ENCODE results near the gene HOXC12. TPM values are rescaled to one million over a fixed set of nuclear protein-coding genes. Genes with fewer than 3 reads are reported as not detected.

Gene HOXC12
- polyA plus RNA-seq, 1 experiment: 0.06 TPM

DNA sequence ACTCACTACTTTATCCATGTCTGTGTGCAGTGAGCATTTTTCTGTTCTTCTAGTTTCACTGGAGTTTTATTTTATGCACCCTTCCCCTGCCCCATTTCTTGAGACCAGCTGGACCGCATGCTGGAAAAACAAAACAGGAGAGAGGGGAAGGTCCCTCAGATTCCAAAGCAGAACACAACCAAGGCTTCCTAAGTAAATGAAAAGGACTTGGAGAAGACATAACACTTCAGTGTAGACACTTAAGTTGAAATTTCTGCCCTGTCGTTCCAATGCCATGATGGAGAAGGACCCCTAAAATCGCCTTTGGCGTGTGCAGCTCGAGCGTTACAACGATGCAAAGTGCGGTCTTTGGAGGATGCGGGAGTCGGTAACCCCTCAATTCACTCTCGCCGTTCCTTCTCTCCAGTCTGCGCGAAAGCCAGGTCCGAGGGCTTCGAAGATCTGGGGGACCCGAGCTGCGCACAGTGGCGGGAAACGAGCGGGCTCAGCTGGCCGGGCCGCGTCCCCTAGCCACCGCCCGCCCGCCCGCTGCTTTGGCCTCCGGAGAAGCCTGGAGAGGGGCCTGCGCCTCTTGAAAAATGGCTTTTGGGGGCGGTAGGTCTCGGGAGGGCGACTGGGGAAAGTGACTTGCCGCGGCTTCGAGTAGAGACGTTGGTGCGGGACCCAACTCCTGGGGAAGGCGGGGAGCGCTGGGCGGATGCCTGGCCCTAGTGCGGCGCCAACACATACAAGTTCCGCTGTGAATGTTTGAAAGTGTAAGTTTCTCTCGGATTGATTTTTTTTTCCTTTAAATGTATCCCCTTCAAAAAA, 27.3 kb upstream of the HOXC12 start:
- CTCF ChIA-PET: interaction anchor here (0.8 to 2.3 kb wide), 3 partner anchors 11 to 143 kb away, joined by 3 to 7 read pairs (median 7); partner anchors contain the start of gene HOXC13
- Histone ChIP-seq H3K4me3 (ENCODE audit: low read depth, low read length) (no peak overlapping the region), H3K36me3 (ENCODE audit: control insufficient read depth, insufficient read depth, low read length) (no peaks in the 10 kb centered on the region), H3K27me3 (ENCODE audit: control insufficient read depth, insufficient read depth, low read length) (peaks cover 66% of the 10 kb centered on the region)
- TF ChIP-seq, protein P1, sequence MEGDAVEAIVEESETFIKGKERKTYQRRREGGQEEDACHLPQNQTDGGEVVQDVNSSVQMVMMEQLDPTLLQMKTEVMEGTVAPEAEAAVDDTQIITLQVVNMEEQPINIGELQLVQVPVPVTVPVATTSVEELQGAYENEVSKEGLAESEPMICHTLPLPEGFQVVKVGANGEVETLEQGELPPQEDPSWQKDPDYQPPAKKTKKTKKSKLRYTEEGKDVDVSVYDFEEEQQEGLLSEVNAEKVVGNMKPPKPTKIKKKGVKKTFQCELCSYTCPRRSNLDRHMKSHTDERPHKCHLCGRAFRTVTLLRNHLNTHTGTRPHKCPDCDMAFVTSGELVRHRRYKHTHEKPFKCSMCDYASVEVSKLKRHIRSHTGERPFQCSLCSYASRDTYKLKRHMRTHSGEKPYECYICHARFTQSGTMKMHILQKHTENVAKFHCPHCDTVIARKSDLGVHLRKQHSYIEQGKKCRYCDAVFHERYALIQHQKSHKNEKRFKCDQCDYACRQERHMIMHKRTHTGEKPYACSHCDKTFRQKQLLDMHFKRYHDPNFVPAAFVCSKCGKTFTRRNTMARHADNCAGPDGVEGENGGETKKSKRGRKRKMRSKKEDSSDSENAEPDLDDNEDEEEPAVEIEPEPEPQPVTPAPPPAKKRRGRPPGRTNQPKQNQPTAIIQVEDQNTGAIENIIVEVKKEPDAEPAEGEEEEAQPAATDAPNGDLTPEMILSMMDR (IDR thresholded peaks at IDR 0.05; ENCODE audit: insufficient read depth, low read depth, low read length): no peak
- no peak for DNase-seq (ENCODE audit: low read depth)
- POLR2A ChIA-PET: no interaction called here

DNA sequence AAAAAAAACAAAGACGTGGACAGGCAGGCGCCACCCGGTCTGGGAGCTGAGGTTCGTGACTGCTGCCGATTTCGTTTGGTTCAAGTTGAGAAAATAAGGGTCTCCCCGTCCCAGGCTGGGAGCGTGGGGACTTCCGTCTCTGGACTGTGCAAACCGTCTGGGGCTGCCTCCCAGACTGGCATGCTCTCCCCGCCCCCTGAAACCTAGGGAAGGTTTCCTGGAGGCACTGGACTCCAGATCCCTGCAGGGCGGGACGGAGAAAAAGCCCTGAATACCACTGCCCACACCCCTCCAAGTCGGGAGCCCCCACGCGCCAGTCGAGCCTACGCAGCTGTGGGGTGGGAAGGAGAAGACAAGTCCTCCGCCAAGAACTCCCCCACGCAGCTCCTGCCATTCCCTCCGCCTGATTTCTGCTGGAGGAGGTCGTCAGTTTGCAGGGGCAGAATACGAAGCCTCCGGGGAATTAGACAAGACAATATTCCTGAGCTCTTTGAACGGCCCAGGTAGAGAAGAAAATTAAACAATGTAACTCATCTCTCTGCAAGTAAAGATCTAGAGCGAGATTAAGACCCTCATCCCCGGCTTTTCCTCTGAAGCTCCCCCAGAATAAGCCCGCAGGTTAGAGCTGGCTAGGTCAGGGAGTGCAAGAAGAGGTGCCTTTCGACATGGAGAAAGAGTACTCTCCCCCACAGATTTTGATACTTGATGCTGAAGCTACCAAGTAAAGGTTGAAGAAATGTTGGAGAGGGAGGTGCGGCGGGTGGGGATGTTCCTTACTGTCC, 26.5 kb upstream of the HOXC12 start:
- TF ChIP-seq, protein P1 (IDR thresholded peaks at IDR 0.05; ENCODE audit: insufficient read depth, low read depth, low read length): no peak
- no peak for DNase-seq (ENCODE audit: low read depth)
- ChIA-PET POLR2A (no interaction called here), CTCF (interaction anchor here (1.3 to 1.8 kb wide), 2 partner anchors 10 to 182 kb away, joined by 4 to 7 read pairs; partner anchors contain the start of gene HOXC13)
- Histone ChIP-seq H3K27me3 (ENCODE audit: control insufficient read depth, insufficient read depth, low read length) (peaks cover 66% of the 10 kb centered on the region), H3K36me3 (ENCODE audit: control insufficient read depth, insufficient read depth, low read length) (no peaks in the 10 kb centered on the region), H3K4me3 (ENCODE audit: low read depth, low read length) (no peak overlapping the region)

DNA sequence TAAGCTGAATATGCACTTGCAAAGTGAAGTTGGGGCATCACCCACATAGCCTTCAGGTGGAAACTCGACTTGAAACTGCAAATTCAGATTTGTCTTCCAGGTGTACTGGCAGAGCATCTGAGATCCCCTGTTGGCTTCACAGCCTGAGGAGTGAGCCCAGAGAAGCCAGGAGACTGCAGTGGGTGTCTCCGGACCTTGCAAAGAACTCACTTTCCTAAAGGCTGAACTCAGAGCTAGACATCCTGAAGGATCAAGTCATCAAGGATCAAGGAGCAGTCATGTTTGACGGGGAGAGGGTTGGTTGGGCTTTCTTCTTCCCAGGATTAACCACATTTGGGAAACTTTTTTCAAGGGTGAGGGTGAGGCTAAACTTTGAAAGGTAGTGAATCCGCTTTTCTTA, 25.2 kb upstream of the HOXC12 start:
- TF ChIP-seq, protein P1 (IDR thresholded peaks at IDR 0.05; ENCODE audit: insufficient read depth, low read depth, low read length): no peak
- Histone ChIP-seq H3K4me3 (ENCODE audit: low read depth, low read length) (no peak overlapping the region), H3K36me3 (ENCODE audit: control insufficient read depth, insufficient read depth, low read length) (no peaks in the 10 kb centered on the region), H3K27me3 (ENCODE audit: control insufficient read depth, insufficient read depth, low read length) (peaks cover 72% of the 10 kb centered on the region)
- ChIA-PET CTCF (interaction anchor here (1.0 to 1.5 kb wide), 4 partner anchors 34 to 183 kb away, joined by 3 to 4 read pairs (median 3); no protein-coding TSS in a partner anchor), POLR2A (no interaction called here)
- DNase-seq (ENCODE audit: low read depth): no peak

DNA sequence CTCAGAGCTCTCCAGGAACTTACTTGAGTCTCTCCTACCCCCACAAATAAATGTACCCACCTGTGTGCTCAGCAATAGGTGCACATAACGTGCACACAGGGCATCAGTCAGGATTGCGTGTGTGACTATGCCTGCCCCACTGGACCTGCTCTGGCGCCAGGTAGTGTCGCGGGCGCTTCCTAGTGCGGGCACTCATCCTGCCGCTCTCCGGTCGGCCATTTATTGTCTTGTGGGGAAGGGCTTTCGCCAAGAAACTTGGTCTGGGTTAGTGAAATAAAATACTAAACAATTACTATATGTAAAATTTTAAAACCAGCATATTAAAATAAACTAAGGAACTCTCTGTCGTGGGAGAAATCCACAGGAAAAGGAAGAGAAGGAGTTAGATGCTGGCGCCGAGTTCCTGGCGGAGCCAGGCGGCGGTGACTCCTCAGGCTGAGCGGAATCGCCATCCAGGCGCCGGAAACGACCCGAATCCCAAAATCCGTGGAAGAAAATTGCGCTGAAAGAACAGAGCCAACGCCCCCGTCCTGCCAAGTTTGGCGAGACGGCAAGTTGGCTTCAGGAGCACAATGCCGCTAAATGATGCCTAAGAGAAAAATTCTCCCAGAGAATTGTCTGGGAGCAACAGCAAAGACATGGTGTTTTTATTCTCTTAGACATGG, 24.0 kb upstream of the HOXC12 start:
- POLR2A ChIA-PET: no interaction called here
- DNase-seq (ENCODE audit: low read depth): no peak
- H3K27me3 ChIP-seq (ENCODE audit: control insufficient read depth, insufficient read depth, low read length): peaks cover 79% of the 10 kb centered on the region
- CTCF ChIA-PET: interaction anchor here (1.0 to 1.5 kb wide), 4 partner anchors 14 to 139 kb away, joined by 3 read pairs; no protein-coding TSS in a partner anchor
- TF ChIP-seq, protein P1 (IDR thresholded peaks at IDR 0.05; ENCODE audit: insufficient read depth, low read depth, low read length): no peak
- H3K4me3 ChIP-seq (ENCODE audit: low read depth, low read length): no peak overlapping the region
- no peaks in the 10 kb centered on the region for H3K36me3 ChIP-seq (ENCODE audit: control insufficient read depth, insufficient read depth, low read length)

Data from BJ (cell line).